CD14-positive monocyte (primary cell): ENCODE results near the gene BIK. TPM values are rescaled to one million over a fixed set of nuclear protein-coding genes. Genes with fewer than 3 reads are reported as not detected.
A peak's percentile ranks its signal among the peaks of the same experiment; 100 is the strongest.

ENCODE experiments used
- DNase-seq, 3 donors: peaks; one replicate each; pipeline ENCODE4 v3.0.0-alpha.2; 2011 to 2022
- H2AFZ ChIP-seq: 2 replicates; pipeline ENCODE4 v1.6.0; 2012; ENCODE audit warnings: mild to moderate bottlenecking, low read depth, low read length, inconsistent platforms; ENCODE audit not compliant: insufficient read depth, poor library complexity, severe bottlenecking
- H3K27ac ChIP-seq, 2 donors: 1 replicate in 1 of 2; 2 replicates in 1 of 2; pipeline ENCODE4 v1.5.1; 2012 to 2013; ENCODE audit warnings: low read length in 2 of 2, control low read depth in 1 of 2, inconsistent platforms in 1 of 2, low read depth in 1 of 2, mild to moderate bottlenecking in 1 of 2
- H3K27me3 ChIP-seq, 2 donors: one replicate each; pipeline versions ENCODE4 v1.6.0 to v1.6.1; 2011 to 2013; ENCODE audit warnings: low read length in 2 of 2; ENCODE audit not compliant: control insufficient read depth in 2 of 2, insufficient read depth in 2 of 2
- H3K36me3 ChIP-seq, 2 donors: replicated peaks in 1 of 2; 1 replicate in 1 of 2; 2 replicates in 1 of 2; pipeline versions ENCODE4 v1.5.1 to v1.6.1; 2012 to 2013; ENCODE audit warnings: low read length in 2 of 2, control low read depth in 1 of 2, inconsistent platforms in 1 of 2, mild to moderate bottlenecking in 1 of 2; ENCODE audit not compliant: insufficient read depth in 2 of 2, control insufficient read depth in 1 of 2
- H3K4me1 ChIP-seq, 2 donors: 1 replicate in 1 of 2; 2 replicates in 1 of 2; pipeline versions ENCODE4 v1.5.1 to v1.6.1; 2012 to 2013; ENCODE audit warnings: low read length in 2 of 2, control low read depth in 1 of 2, inconsistent platforms in 1 of 2, mild to moderate bottlenecking in 1 of 2, moderate library complexity in 1 of 2; ENCODE audit not compliant: insufficient read depth in 2 of 2, control insufficient read depth in 1 of 2
- H3K4me2 ChIP-seq: replicated peaks from 2 replicates; pipeline ENCODE3; 2012; ENCODE audit warnings: low read length, moderate library complexity, mild to moderate bottlenecking; ENCODE audit not compliant: poor library complexity, severe bottlenecking; ENCODE audit errors: extremely low read depth
- H3K4me3 ChIP-seq, 3 experiments: fragments of 200-600 bp in 1 of 3; sonication (generic) in 1 of 3; replicated peaks in 1 of 3; 1 replicate in 2 of 3; 2 replicates in 1 of 3; pipeline ENCODE4 v1.5.1; 2011 to 2013; ENCODE audit warnings: low read length in 3 of 3, mild to moderate bottlenecking in 3 of 3, control low read depth in 2 of 3, low read depth in 2 of 3, inconsistent platforms in 1 of 3, moderate library complexity in 1 of 3
- H3K79me2 ChIP-seq: 2 replicates; pipeline ENCODE4 v1.6.0; 2012; ENCODE audit warnings: mild to moderate bottlenecking, control low read depth, inconsistent platforms, low read length, moderate library complexity; ENCODE audit not compliant: insufficient read depth
- H3K9ac ChIP-seq: 2 replicates; pipeline ENCODE4 v1.6.0; 2017; ENCODE audit warnings: low read length, mild to moderate bottlenecking; ENCODE audit not compliant: insufficient read depth, poor library complexity, severe bottlenecking
- H3K9me3 ChIP-seq, 2 donors: replicated peaks in 1 of 2; 1 replicate in 1 of 2; 2 replicates in 1 of 2; pipeline versions ENCODE4 v1.5.1 to v1.6.1; 2012 to 2013; ENCODE audit warnings: low read length in 2 of 2, control low read depth in 1 of 2; ENCODE audit not compliant: control insufficient read depth in 1 of 2, insufficient read depth in 1 of 2
- H4K20me1 ChIP-seq: 2 replicates; pipeline ENCODE4 v1.6.0; 2012; ENCODE audit warnings: mild to moderate bottlenecking, low read length, control low read depth, moderate library complexity; ENCODE audit not compliant: insufficient read depth
- H3K27ac Mint-ChIP-seq, 7 donors: one replicate each; pipeline ENCODE4 v1.8.0; 2020; ENCODE audit warnings: mild to moderate bottlenecking in 7 of 7, mixed read lengths in 7 of 7, moderate library complexity in 6 of 7, inconsistent platforms in 2 of 7
- H3K27me3 Mint-ChIP-seq, 3 donors: one replicate each; pipeline ENCODE4 v1.8.0; 2021 to 2022; ENCODE audit warnings: low read depth in 3 of 3, mild to moderate bottlenecking in 3 of 3, mixed read lengths in 3 of 3, moderate library complexity in 3 of 3, inconsistent platforms in 1 of 3
- H3K36me3 Mint-ChIP-seq, 2 donors: one replicate each; pipeline ENCODE4 v1.8.0; 2020; ENCODE audit warnings: mixed read lengths in 2 of 2, inconsistent platforms in 1 of 2, mild to moderate bottlenecking in 1 of 2
- H3K4me1 Mint-ChIP-seq: one replicate; pipeline ENCODE4 v1.8.0; 2020; ENCODE audit warnings: mild to moderate bottlenecking, mixed read lengths
- H3K4me3 Mint-ChIP-seq, 2 donors: one replicate each; pipeline ENCODE4 v1.8.0; 2020; ENCODE audit warnings: mild to moderate bottlenecking in 2 of 2, mixed read lengths in 2 of 2, moderate library complexity in 1 of 2
- H3K9me3 Mint-ChIP-seq, 7 donors: one replicate each; pipeline ENCODE4 v1.8.0; 2020 to 2022; ENCODE audit warnings: mixed read lengths in 7 of 7, mild to moderate bottlenecking in 6 of 7, moderate library complexity in 6 of 7, inconsistent platforms in 2 of 7
- WGBS: methylation state at CpG from one replicate; pipeline ENCODE4 v1.1.5; 2013; ENCODE audit warnings: missing lambda C conversion rate; ENCODE audit not compliant: insufficient coverage; 5-methylcytosine and 5-hydroxymethylcytosine counted together
- intact Hi-C, 2 donors: fragments of 100-400 bp; cut with micrococcal nuclease; formaldehyde crosslinking; loops; one replicate each; pipeline versions ENCODE4 v1.15.0 to v1.15.1; 2023
- polyA plus RNA-seq, 3 donors: library from polyadenylated mRNA; depleted of rRNA in 1 of 3; unstranded in 2 of 3; stranded (reverse) in 1 of 3; fragments of 300-500 nt in 2 of 3; fragments of >200 nt in 1 of 3; fragmentation: Illumina TruSeq in 2 of 3; gene quantifications; 1 replicate in 2 of 3; 2 replicates in 1 of 3; pipeline ENCODE4 v1.2.3, GENCODE V29; 2012 to 2021
- TF ChIP-seq, protein P1 (sequence below): fragments of 200-600 bp; IDR thresholded peaks from one replicate; pipeline ENCODE4 v1.8.0; 2022; ENCODE audit warnings: antibody characterized with exemption, mild to moderate bottlenecking

BIK gene
- polyA plus RNA-seq, 3 donors, result 0.96 to 3.1 (median 3.1) TPM

DNA sequence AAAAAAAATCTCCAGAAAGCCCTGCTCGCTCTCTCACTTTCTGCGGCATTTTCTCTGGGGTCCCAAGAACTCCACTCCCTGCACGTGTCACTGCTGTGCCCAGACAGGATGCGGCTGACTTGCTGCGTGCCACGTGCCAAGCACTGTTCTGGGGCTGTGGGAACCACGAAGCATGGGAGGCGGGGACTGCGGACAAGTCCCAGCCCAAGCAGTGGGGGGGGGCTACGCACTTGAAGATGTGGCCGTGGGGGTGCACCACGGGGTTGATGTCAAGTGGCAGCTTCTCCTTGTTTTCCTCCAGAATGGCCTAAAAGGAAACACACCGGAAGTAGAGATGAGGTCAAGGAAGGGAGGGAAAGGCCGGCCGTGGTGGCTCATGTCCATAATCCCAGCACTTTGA lies 65.5 kb downstream of the BIK start:
- Mint-ChIP-seq H3K4me1 (no peaks in the 10 kb centered on the region), H3K27me3 (no peaks in the 10 kb centered on the region), H3K36me3 (peaks cover 48 to 86% of the 10 kb centered on the region in 2 donors), H3K9me3 (peaks cover 0 to 4% (median 0%) of the 10 kb centered on the region in 7 donors), H3K4me3 (no peak overlapping the region), H3K27ac (peak overlapping the region in 1 of 7 donors; percentile 26)
- Histone ChIP-seq H3K4me3 (no peak overlapping the region), H3K4me2 (no peak overlapping the region), H3K27ac (no peak overlapping the region), H3K4me1 (no peaks in the 10 kb centered on the region), H3K9ac (no peak overlapping the region), H4K20me1 (no peaks in the 10 kb centered on the region), H3K36me3 (peaks cover 69 to 90% of the 10 kb centered on the region in 2 donors), H3K27me3 (no peaks in the 10 kb centered on the region), H3K9me3 (no peaks in the 10 kb centered on the region), H3K79me2 (no peaks in the 10 kb centered on the region), H2AFZ (no peak overlapping the region)
- WGBS, result 76% methylated on average over 10 of the region's 15 CpGs
- intact Hi-C loops, result no loop called here
- TF ChIP-seq, protein P1, sequence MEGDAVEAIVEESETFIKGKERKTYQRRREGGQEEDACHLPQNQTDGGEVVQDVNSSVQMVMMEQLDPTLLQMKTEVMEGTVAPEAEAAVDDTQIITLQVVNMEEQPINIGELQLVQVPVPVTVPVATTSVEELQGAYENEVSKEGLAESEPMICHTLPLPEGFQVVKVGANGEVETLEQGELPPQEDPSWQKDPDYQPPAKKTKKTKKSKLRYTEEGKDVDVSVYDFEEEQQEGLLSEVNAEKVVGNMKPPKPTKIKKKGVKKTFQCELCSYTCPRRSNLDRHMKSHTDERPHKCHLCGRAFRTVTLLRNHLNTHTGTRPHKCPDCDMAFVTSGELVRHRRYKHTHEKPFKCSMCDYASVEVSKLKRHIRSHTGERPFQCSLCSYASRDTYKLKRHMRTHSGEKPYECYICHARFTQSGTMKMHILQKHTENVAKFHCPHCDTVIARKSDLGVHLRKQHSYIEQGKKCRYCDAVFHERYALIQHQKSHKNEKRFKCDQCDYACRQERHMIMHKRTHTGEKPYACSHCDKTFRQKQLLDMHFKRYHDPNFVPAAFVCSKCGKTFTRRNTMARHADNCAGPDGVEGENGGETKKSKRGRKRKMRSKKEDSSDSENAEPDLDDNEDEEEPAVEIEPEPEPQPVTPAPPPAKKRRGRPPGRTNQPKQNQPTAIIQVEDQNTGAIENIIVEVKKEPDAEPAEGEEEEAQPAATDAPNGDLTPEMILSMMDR, result no peak
- DNase-seq, result no peak

DNA sequence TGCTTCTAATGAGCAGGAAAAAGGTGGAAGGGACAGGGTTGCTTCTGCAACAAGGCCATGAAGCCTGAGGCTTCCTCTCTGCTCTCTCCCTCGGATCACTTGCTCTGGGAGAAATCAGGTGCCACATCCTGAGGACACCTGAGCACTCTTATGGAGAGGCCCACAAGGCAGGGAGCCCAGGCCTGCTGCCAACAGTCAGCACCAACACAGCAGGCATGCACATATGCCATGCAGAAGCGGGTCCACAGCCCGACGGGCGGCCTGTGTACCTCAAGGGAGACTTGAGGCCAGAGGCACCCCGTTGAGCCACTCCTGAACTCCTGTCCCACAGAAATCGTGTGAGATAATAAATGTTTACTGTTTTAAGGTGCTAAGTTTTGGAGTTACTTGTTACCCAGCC lies 66.9 kb downstream of the BIK start:
- intact Hi-C loops, result no loop called here
- Histone ChIP-seq H3K27ac (no peak overlapping the region), H3K4me1 (no peaks in the 10 kb centered on the region), H3K4me3 (no peak overlapping the region), H3K79me2 (no peaks in the 10 kb centered on the region), H2AFZ (no peak overlapping the region), H4K20me1 (no peaks in the 10 kb centered on the region), H3K36me3 (peaks cover 63 to 88% of the 10 kb centered on the region in 2 donors), H3K4me2 (no peak overlapping the region), H3K9ac (no peak overlapping the region), H3K9me3 (no peaks in the 10 kb centered on the region), H3K27me3 (no peaks in the 10 kb centered on the region)
- H3K27me3 Mint-ChIP-seq, result no peaks in the 10 kb centered on the region
- no peak for DNase-seq
- peaks cover 43 to 81% of the 10 kb centered on the region in 2 donors for H3K36me3 Mint-ChIP-seq
- TF ChIP-seq, protein P1, result no peak
- 83% methylated on average over 4 of the region's 7 CpGs for WGBS
- no peak overlapping the region for H3K4me3 Mint-ChIP-seq
- H3K4me1 Mint-ChIP-seq, result no peaks in the 10 kb centered on the region
- no peak overlapping the region for H3K27ac Mint-ChIP-seq
- H3K9me3 Mint-ChIP-seq, result peaks cover 0 to 4% (median 0%) of the 10 kb centered on the region in 7 donors

Other genes with a start within 250 kb of the BIK start
- 10 to 100 TPM; 31.2 to 45.7 (median 40.2) TPM for gene PACSIN2, start 95.6 kb upstream of the BIK start, polyA plus RNA-seq
- gene TTLL1, start 21.4 kb upstream of the BIK start, polyA plus RNA-seq, result 1 to 10 TPM; 4.7 to 6.0 (median 5.6) TPM
- 1 to 10 TPM; 4.5 to 8.9 (median 6.8) TPM for gene MCAT, start 32.6 kb downstream of the BIK start, polyA plus RNA-seq
- gene TSPO, start 40.8 kb downstream of the BIK start, polyA plus RNA-seq, result 1,000 to 10,000 TPM in 2 of 3 donors, 100 to 1,000 TPM in 1; 491 to 2,663 (median 2,230) TPM
- gene TTLL12, start 76.4 kb downstream of the BIK start, polyA plus RNA-seq, result 10 to 100 TPM in 2 of 3 donors, 1 to 10 TPM in 1; 9.5 to 16.6 (median 16.5) TPM
- under 1 TPM; 0.20 to 0.32 (median 0.26) TPM for gene SCUBE1, start 232.6 kb downstream of the BIK start, polyA plus RNA-seq